Right kidney (tissue), 1 donor: ENCODE results near the gene PTPN14.

Source experiments
- DNase-seq: peaks from one replicate; pipeline ENCODE4 v3.0.0-alpha.2; 2016

Gene PTPN14

DNA sequence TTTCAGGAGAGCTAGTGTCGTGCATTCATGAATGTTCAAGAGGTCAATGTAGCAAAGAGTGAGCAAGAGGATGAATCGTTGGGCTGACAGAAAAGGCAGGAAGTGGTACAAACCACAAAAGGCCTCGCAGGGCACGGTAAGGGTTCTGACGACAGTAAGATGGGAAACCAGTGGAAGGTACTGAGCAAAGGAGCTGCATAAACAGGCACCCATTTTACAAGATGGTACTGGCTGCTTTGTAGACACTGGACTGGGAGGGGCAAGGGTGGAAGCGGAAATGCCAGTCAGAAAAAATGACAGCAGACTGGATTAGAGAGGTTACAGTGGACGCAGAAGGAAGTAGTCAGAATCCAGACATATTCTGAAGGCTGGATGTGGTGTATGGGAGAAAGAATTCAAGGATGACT is 123.5 kb downstream of the PTPN14 start:
- no peak for DNase-seq

DNA sequence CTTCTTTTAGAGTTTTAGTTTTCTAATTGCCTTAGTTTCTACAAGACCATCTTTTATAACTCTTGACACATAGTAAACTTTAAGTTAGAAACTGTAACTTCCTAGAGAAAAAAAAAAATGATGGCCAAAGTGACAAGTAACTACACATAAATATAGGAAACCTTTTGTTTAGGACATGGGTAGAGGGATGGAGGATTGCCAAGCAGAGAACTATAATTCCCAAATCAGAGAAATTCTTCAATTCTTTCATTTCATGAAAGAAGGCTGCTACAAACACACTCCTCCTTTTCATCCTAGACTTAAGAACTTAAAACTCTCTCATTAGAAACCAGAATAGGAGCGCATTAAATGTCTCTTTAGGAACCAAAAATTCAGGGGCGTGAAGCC is 125.0 kb downstream of the PTPN14 start:
- DNase-seq, result no peak

DNA sequence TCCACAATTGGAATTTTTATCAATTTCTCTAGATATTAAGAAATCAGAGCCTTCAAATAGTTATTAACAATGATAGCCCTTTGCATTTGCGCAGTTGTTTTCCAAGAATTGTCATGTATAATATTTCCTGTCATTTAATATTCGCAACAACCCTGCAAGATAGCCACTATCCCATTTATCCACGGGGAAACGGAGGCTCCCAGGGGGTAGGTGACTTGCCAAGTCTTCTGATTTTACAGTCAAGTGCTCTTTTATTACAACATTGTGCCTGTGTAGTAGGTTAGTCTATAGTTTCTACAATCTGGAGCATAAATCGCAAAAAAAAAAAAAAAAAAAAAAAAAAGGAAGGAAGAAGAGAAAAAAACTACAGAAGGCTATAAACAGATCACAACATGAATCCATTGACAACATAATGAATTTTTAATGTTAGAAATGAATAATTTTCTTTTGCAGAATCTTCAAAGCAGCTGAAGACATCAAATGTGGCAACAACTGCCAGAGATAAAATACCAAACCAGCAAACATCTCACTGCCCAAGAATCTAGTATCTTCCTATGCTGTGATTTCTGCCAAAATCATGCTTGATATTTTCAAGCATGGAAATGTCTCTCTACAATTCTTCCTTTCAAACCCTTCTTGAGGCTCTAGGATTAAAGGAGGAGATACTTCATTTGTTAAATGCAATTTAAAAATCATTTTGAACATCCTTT is 125.5 kb downstream of the PTPN14 start:
- no peak for DNase-seq

DNA sequence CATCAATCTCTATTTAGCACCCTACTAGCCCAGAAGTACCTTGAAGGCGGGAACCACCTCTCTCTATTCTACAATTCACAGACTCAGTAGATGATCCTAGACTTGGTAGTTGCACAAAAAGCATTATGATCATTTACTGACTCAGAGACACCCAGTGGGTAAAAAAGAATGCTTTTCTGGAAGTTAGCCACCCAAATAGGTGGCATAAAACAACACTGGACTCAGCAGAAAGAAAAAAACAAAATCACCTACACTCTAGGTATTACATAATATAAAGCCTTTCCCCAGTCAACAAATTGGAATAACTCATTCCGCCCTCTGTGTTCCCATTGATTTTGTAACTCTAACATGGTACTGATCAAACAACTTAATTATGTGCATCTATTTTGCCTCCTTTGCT is 126.3 kb downstream of the PTPN14 start:
- DNase-seq, result no peak

DNA sequence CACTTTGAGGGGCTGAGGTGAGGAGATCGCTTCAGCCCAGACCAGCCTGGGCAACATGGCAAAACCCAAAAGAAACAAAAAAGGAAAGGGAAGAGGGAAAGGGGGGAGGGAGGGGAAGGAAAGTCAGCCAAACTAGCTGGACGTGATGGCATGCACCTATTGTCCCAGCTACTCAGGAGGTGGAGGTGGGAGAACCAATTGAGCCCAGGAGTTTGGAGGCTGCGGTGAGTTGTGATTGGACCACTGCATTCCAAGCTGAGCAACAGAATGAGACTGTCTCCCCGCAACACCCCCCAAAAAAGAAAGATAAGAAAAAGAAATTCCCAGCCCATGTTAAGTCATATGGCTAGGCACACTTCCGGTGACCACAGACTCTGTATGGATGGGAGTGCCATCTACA is 128.4 kb downstream of the PTPN14 start:
- no peak for DNase-seq

DNA sequence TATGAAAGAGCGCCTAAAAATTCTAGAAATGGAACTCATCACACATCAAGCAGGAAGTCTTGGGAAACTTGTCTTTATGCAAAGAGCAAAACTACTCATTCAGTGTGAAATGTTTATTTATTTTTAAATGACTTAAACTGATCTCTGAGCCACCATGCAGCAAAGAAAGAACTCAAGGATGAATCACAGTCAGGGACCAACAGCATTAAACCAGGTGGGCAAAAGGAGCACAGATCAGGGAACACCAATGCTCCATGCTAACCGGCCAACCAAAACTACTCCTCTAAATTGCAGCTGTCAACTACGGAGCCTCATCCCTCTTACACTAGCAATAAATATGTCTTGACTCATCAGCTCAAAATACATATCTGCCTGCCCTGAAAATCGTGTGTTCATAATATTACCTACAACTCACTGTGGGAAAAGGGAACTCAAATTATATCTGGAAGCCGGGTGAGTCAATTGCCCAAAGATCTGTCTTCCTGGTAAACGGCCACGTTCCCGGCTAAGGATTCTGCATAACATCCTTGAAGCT is 129.2 kb downstream of the PTPN14 start:
- no peak for DNase-seq

DNA sequence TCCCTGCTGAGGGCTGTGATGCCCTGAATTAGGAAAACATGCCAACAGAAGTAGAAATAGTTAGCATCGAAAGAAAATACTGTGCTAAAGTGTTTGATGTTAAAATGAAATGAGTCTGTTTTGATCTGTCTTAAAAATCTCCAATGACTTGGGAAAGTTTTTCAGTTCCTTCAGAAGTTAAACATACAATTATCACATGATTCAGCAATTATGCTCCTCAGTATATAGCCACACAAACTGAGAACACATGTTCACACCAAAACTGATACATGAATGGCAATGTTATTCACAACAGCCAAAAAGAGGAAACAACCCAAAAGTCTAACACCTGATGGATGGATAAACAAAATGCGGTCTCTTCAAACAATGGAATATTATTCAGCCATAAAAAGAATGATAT is 130.6 kb downstream of the PTPN14 start:
- DNase-seq, result no peak

DNA sequence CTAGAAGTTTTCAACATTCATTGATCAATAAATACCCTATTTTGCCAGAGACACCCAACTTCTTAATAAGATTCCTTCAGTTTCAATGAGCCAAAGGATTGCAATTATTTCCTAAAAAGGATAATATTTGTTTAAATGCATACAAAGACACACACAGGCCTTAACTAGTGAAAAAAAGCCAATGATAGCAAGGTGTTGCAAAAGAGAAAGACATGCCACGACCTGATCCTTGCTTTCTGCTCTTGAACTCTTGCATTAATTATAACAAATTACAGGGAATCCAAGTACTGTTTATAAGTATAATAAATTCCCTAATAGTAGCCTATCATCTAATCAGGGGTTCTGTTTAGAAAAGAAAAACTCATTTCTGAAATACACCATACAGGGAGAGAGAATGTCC is 131.1 kb downstream of the PTPN14 start:
- no peak for DNase-seq

DNA sequence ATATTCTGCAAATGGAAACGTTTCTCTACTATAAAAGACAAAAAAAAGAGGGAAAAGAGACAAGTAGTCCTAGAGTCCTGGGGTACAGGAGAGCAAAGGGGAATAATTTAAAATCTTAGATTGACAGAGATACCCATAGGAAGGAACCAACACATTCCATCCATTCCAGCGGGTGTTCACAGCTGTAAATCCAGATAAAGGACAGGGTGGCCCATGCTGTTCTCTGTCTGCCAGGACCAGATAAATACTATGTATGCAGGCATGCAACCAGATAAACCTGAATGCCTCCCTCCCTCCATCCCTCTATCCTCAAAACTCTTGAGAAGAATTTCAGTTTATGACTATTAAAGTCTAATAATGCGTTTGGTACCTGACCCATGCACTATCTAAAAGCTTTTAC is 131.8 kb downstream of the PTPN14 start:
- no peak for DNase-seq

DNA sequence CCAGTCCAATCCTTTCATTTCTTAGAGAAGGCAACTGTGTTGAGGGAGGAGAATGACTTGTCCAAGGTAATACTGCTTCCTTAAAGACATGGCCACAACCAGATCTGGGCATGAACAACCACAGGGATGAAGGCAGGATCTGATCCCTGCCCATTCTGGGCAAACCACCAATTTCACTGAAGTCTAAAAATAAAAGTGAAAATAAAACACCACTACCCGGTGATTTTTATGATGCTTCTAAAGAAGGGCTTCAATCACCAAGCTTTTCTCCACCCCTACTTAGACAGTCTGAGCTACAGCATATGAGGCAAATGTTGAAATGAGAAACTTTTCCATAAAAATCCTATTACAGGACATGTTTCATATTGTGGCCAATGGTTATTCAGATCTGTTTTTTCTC is 133.0 kb downstream of the PTPN14 start:
- DNase-seq, result no peak

DNA sequence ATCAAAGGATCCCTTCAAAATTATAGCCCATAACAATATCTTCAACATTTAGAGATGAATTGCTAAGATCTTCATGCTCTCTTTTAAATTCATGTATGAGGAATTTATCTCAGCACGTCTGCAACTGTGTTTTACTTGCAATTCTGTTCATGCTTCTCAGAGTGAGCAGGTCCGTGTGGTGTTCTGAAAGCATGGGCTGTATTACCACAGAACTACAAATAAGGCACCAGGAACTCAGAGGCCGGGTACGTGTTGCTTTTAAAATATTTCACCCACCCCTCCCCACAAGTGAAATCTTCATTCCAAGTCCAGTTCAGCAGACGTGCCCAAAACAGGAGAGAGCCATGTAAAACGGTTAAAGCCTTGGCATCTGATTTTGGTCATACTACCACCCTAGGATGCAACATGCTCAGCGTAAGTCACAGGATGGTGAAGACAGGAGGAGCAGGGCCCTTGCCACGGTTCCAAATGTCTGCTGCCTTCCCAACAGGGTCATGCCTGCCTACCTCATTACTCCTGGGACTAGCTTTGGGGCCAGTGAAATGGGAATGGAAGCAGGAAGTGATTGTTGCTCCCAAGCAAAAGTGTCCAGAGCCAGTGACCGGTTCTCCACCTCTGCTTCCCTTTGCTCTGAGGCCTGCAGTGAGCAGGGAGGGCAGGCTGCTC is 133.7 kb downstream of the PTPN14 start:
- DNase-seq, result no peak

DNA sequence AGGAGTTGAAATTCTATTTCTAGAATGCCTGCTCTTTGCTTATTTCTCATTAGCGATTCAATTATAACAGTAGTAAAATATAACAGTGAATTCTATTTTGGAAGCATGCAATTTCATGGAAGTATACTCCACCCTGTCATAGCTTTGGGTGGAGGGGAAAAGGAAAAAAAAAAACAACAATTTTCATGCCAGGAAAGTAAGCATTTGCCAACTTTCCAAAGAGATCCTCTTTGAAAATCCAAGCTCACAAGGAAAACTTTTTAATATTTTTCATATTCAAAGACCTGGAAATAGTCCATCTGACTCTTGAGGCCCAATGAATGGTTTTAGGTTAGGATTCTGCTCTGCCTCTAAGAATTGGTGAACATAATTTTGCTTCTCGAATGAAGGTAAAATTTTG is 134.5 kb downstream of the PTPN14 start:
- no peak for DNase-seq

DNA sequence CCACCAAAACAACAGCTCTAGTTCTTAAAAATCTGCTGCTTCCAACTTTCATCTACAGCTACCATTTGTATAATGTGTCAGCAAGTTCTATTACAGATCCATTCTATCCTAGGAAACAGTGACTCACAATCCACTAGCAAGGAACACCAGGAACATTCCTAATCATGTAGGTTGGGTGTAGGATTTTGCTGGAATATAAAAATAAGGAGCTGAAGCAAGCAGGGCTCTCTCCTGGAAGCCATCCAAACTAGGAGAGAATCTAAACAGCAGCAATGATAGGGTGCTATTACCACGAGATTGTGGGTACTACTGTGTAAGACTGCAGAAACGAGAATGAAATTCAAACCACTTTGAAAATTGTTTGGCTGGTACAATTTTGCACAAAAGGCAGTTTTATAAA is 135.0 kb downstream of the PTPN14 start:
- DNase-seq, result no peak

DNA sequence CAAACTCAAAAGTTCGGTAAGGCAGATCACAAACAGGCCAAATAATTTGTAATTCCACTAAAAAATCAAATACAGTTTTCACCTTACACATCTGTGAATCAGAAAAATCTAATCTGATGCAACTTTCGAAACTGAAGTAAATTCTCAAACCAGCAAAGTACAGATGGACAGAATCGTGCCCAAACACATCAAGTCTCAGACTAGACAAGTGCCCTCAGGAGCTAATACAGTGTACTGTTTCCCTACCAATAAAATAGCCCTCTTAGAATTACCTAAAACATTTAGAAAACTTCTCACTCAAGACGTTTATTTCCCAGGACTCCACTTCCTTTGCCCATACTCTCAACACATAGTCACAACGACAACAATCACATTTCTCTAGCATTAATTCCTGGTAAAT is 136.3 kb downstream of the PTPN14 start:
- DNase-seq, result no peak

DNA sequence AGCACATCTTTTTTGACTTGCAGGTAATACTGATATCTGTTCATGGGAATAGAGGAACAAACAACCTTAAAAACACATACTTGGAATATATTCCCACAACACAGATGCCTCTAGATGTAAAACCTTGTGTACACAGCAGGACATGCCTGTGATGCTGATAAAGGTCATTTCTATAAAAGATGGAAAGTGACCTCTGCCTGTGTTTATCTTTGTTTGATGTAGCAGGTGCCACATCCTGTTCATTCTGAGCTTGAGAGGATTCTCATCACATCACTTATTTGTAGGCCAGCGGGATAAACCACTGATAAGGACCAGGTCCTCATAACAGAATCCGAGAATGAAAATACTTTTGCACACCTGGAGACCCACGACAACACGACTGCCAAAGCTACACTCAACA is 136.7 kb downstream of the PTPN14 start:
- no peak for DNase-seq

DNA sequence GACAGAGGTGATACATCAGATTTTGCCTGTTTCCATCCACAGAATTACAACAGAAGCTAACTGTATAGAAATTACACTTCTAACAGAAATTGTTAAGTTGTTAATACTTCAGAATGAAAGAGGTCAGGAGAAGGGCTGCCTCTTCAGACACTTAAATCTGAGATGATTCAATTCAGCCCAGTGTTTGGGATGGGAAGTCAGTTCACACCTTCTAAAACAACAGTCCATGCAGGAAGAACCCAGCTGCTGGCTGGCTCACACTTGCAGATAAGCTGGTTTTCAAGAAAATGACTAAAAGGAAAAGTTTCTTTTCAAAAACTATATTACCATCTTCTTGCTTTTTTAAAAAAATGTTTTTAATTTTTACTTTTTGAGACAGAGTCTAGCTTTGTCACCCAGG is 138.1 kb downstream of the PTPN14 start:
- DNase-seq, result no peak

DNA sequence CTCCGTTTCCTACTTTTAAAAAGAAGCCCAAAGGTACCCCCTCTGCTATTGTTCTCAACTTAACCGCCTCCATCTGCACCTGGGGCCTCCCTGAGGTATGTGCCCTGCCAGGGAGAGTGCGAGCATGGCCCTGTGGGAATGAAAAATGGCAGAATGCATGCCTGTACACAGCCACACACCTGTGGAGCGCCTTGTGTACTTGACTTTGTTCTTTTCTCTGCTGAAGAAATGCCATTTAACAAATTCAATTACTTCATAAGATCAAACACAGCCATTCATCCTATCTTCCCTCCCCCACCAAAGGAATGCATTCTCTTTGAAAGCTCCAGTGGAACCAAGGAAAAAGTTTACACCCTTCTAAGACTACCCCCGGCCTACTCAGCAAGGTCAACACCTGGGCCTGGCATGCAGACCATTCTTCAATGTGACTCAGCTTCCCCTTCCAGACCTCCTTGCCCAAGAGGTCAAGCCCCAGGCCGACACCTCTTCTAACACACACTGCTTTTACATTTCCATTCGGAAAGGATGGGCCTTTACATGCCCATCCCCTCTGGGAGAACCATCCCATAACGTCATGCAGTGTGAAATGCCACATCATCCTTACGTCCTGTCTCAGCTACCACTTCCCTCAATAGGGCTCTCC is 146.7 kb downstream of the PTPN14 start:
- DNase-seq, result no peak

DNA sequence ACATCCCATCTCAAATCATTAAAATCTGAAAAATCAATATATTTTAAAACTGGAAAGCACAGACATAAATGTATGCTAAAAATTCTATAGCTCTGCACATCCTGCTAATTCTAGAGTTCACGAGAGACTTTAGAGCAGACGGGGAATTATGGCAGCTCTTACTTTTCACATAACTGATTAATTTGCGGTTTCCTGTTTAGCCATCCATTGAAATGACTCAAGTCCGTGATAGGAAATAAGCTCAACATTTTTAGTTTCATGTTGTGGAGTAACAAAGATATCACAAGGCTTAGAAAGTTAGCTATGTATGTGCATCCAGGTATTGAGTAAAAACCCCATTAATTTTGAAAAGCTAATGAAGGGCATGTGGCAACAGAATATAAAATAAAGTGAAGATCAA is 147.2 kb downstream of the PTPN14 start:
- DNase-seq, result no peak

DNA sequence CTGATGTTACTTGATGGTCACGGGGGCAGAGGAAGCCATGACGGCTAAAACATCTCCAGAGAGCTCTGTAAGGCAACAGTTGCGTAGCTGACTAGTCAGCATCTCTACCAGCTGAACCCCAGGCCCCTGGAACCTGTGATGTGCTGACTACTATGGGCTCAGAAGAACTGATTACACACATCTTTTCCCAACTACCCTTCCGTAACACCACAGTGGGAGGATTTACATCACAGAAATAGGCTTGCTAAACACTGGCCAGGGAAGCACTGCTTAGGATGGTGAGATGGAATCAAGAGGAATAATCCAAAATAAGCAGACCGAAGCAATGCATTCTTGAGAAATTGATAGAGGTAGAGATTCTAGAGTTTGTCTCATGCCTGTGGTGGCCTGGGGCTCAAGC is 148.0 kb downstream of the PTPN14 start:
- DNase-seq, result no peak

DNA sequence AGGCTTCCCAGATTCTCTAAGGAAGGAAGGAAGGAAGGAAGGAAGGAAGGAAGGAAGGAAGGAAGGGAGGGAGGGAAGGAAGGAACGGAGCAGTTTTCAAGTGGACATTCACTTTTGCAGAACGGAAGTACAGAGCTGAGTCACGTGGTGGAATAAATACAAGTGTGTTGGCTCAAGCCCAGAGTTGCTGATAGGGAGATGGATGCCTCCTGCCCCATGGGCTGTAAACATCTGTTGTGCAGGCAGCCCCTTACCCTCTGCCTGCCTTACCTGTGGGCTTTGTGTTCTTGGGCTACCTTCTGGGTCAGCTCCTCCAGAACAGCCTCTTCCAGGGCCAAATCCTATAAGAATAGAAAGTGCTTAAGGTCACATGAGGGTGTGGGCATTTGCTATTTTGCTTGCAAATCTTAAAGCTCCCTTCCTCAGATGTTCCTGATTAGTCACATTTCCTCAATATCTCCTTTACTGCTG is 148.8 kb downstream of the PTPN14 start:
- DNase-seq, result no peak

DNA sequence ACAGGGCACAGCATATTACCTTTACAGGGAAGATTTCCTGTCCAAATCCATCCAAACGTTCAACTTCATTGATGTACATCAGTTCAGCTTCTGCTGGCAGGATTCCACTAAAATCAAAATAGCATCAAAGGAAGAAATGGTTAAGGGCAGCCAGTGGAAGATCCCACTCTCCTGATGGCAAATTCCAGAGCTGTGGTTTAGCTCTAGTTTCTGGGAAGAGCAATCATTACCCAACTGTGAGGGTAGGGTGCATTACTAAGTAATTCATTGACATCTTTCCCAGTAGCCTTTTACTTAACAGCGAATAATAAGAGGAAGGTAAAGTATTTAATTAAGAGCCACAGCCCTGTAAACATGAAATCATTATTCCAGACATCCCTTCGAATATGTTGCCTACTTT is 149.7 kb downstream of the PTPN14 start:
- no peak for DNase-seq

DNA sequence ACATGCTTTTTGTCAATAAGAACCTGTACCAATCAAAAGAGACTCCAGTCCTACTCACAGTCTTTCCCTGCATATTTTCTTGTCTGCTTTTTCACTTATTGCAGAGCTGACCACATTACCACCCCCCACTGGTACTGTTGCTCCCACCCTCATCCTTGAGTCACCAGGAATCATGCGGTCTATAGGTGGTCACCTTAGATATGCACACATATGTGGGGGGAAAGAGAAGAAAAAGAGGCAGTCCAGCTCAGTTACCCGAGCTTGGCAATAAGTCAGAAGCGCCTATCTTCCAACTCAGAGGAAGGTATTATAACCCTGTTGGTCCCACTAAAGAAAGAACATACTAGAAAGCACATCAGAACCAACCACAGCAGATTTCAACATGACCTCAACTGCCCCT is 151.3 kb downstream of the PTPN14 start:
- DNase-seq, result no peak

DNA sequence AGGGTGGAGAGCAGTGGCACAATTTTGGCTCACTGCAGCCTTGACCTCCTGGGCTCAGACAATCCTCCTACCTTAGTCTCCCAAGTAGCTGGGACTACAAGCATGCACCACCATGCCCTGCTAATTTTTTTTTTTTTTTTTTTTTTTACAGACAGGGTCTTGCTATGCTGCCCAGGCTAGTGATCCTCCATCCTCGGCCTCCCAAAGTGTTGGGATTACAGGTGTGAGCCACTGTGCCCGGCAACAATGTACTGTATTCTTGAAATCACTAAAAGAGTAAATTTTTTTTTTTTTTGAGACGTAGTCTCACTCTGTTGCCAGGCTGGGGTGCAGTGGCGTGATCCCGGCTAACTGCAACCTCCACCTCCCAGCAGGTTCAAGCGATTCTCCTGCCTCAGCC is 152.9 kb downstream of the PTPN14 start:
- DNase-seq, result no peak

DNA sequence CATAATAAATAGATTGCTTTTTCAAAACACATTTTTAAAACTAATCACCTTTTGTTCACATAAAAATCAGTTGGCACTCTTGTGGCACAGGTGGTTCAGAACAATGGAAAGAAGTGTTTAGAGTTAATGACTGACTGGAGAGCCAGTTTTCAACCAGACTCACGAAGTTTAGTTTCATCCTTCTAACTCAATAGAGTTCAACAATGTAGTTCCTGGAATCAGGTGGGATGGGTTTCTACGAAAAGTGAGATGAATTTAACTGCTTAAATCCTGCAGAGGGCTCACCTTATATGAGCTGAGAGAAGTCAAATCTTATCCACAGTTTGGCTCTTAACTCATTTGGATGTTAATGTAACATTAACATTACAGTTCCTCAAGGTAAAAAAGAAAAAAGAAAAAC is 153.9 kb downstream of the PTPN14 start:
- DNase-seq, result no peak
